WERI-Rb-1 (cell line): Measurements from ENCODE around the gene TMEM171.

Source experiments
- DNase-seq: peaks from one replicate; pipeline ENCODE4 v3.0.0-alpha.2; 2020
- H3K27ac ChIP-seq: fragments of 250-450 bp; sonication (Bioruptor Pico); 2 replicates; pipeline ENCODE4 v1.5.1; 2020; ENCODE audit warnings: mild to moderate bottlenecking, moderate library complexity
- H3K27me3 ChIP-seq: fragments of 250-450 bp; sonication (Bioruptor Pico); 2 replicates; pipeline ENCODE4 v1.5.1; 2021; ENCODE audit warnings: mild to moderate bottlenecking, low read depth, moderate library complexity; ENCODE audit not compliant: insufficient read depth, severe bottlenecking
- H3K36me3 ChIP-seq: fragments of 250-450 bp; sonication (Bioruptor Pico); 2 replicates; pipeline ENCODE4 v1.5.1; 2020; ENCODE audit warnings: mild to moderate bottlenecking, moderate library complexity
- H3K4me3 ChIP-seq: 2 replicates; pipeline ENCODE4 v1.5.1; 2011; ENCODE audit warnings: low read depth, mild to moderate bottlenecking, control low read depth, low read length
- H3K9me3 ChIP-seq: fragments of 250-450 bp; sonication (Bioruptor Pico); 2 replicates; pipeline ENCODE4 v1.5.1; 2021; ENCODE audit warnings: mild to moderate bottlenecking, moderate library complexity; ENCODE audit not compliant: severe bottlenecking
- TF ChIP-seq, protein P1 (sequence below): IDR thresholded peaks from 2 replicates; pipeline ENCODE4 v1.5.1; 2011; ENCODE audit warnings: low read depth, mild to moderate bottlenecking, control low read depth, inconsistent platforms, low read length

Gene TMEM171

DNA sequence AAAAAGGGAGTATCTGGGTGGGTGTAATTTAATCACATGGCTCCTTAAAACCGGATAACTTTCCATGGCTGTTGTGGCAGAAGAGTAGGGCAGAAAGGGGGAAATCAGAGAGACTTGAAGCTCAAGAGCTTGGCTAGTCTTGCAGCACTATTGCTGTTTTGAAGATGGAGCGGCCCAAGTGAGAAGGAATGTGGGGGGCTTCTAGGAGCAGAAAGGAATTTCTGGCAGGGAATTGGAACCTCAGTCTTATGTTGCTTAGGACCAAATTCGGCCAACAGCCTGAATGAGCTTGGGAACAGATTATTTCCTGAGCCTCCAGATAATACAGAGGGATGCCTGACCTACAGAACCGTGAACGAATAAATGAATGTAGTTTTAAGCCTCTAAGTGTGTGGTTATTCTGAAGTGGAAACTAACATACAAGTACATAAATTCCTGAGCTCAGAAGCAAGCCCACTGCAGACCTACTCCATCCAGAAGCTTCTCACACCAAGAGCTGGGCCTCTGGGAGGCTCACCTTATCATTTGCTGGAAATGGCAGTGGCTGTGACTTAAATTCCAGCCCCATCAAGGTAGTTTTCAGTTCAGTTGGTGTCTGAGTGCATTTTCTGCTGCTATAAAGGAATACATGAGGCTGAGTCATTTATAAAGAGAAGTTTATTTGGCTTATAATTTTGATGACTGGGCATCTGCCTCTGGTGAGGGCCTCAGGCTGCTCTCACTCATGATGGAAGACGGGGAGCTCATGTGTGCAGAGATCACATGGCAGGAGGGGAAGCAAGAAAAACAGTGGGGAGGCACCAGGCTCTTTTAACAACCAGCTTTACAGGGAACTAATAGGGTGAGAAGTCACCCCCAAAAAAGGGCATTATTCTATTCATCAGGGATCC is 37.3 kb downstream of the TMEM171 start:
- DNase-seq = no peak
- Histone ChIP-seq H3K27ac (no peak overlapping the region), H3K36me3 (no peaks in the 10 kb centered on the region), H3K9me3 (no peaks in the 10 kb centered on the region), H3K27me3 (no peaks in the 10 kb centered on the region), H3K4me3 (no peak overlapping the region)
- TF ChIP-seq, protein P1, sequence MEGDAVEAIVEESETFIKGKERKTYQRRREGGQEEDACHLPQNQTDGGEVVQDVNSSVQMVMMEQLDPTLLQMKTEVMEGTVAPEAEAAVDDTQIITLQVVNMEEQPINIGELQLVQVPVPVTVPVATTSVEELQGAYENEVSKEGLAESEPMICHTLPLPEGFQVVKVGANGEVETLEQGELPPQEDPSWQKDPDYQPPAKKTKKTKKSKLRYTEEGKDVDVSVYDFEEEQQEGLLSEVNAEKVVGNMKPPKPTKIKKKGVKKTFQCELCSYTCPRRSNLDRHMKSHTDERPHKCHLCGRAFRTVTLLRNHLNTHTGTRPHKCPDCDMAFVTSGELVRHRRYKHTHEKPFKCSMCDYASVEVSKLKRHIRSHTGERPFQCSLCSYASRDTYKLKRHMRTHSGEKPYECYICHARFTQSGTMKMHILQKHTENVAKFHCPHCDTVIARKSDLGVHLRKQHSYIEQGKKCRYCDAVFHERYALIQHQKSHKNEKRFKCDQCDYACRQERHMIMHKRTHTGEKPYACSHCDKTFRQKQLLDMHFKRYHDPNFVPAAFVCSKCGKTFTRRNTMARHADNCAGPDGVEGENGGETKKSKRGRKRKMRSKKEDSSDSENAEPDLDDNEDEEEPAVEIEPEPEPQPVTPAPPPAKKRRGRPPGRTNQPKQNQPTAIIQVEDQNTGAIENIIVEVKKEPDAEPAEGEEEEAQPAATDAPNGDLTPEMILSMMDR = no peak

DNA sequence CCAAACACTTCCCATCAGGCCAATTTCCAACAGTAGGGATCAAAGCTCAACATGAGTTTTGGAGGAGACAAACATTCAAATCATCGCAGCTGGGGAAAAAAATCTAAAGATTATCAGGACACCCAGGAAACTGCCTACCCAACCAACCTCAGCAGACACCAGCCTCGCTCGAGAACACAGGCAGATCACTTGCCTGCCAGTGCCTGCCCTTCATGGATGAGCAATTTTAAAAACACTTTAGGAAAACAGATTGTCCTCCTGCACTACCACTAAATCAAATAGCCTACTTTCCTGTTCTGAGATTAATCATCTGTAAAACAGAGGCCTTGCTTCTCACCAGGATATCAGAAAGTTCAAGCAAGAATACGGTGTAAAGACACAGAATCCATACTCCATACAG is 37.9 kb downstream of the TMEM171 start:
- no peak overlapping the region for H3K4me3 ChIP-seq
- H3K9me3 ChIP-seq = no peaks in the 10 kb centered on the region
- H3K36me3 ChIP-seq = no peaks in the 10 kb centered on the region
- H3K27me3 ChIP-seq = no peaks in the 10 kb centered on the region
- DNase-seq = no peak
- no peak overlapping the region for H3K27ac ChIP-seq
- TF ChIP-seq, protein P1 = no peak

DNA sequence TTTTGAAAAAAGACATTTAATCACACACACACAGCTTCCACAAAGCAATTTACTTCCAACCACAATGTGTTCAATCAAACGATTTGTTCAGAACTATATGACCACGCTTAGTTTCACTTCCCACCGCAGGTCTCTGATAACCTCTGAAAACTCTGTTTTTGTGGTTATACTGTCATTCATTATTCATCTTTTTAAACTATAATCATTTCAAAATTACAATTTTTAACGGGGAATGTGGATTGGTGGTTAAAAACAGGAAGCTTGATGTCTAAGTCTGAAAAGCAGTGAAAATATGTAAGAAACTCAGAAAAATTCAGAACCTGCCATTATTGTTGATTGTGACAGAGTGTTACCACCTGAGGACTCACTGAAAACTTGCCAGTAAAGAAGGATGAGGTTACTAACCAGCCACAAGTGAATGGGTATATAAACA is 39.9 kb downstream of the TMEM171 start:
- H3K27me3 ChIP-seq = no peaks in the 10 kb centered on the region
- TF ChIP-seq, protein P1 = no peak
- H3K27ac ChIP-seq = no peak overlapping the region
- no peak overlapping the region for H3K4me3 ChIP-seq
- DNase-seq = no peak
- H3K36me3 ChIP-seq = no peaks in the 10 kb centered on the region
- H3K9me3 ChIP-seq = no peaks in the 10 kb centered on the region

DNA sequence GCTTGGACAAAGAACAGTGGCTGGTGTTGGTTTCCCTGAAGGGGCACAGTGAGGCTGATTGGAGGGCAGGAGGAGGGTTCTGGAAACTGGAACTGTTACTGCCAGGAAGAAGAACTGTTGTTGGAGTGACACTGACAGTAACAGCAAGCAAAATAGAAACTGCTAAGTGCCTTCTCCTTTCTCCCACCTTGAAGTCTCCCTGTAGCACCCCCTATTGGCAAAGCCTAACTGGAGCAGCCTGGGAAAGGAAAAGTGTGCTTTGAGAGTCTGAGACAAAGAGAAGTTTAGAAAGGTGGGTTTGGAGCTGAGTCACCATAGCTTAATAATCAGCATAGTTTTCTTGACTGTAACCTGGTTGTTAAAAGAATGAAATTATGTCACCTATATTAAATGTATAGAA is 50.1 kb downstream of the TMEM171 start:
- Histone ChIP-seq H3K9me3 (peaks cover 7% of the 10 kb centered on the region), H3K27ac (no peak overlapping the region), H3K4me3 (no peak overlapping the region), H3K36me3 (no peaks in the 10 kb centered on the region), H3K27me3 (no peaks in the 10 kb centered on the region)
- TF ChIP-seq, protein P1 = peak; percentile 67
- peak; percentile 37 for DNase-seq

DNA sequence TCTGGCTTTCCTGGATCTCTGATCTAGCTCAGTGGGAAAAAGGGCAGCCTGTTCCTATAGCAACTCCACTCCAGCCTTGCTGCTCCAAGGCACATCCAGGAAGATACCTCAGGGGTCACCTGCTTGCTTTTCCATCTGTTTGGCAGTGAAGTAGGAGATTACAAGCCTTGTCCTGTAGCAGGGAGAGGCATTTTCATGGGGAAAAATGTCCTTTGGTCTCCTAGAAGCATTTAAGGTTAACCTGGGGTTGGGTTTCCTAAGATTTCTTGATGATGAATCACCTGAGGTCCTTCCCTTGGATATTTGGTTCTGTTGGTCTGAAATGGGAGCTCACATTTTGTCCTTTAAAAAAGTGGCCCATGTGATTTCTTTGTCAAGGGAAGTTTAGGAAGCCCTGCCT is 51.1 kb downstream of the TMEM171 start:
- H3K9me3 ChIP-seq = peaks cover 7% of the 10 kb centered on the region
- DNase-seq = no peak
- TF ChIP-seq, protein P1 = no peak

More for the DNA sequence above, 51.1 kb downstream of the TMEM171 start:
- no peak overlapping the region for H3K4me3 ChIP-seq
- H3K36me3 ChIP-seq = no peaks in the 10 kb centered on the region
- H3K27me3 ChIP-seq = no peaks in the 10 kb centered on the region
- no peak overlapping the region for H3K27ac ChIP-seq
